COLO829 (cell line): Measurements from ENCODE around the gene GDNF.

Source experiments
- DNase-seq: peaks from one replicate; pipeline ENCODE4 v3.0.0; 2012; ENCODE audit warnings: low spot score

The GDNF gene

DNA sequence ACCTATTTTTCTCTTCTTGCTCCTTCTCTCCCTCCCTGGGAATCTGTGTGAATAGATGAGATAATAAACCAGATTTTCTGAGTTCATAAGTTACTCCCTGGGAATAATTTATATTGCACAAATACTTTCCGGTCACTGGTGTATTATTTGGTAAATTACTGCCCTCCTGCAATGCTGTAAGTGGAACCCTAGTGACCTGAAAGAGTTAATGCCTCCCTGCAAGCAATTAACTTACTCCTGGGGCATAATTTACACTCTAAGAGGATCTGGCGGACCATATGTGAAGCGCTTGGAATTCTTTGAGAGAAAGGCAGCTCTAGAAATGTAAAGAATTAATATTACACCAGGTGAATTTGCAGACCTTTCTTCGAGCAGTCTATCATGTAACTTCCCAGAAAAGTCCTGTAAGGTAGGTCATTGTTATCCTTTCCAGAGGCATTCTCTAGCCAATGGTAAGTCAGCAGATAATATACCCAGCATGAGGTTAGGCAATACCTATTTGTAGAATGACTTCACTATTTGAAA is 7.0 kb upstream of the GDNF start:
- DNase-seq: no peak

DNA sequence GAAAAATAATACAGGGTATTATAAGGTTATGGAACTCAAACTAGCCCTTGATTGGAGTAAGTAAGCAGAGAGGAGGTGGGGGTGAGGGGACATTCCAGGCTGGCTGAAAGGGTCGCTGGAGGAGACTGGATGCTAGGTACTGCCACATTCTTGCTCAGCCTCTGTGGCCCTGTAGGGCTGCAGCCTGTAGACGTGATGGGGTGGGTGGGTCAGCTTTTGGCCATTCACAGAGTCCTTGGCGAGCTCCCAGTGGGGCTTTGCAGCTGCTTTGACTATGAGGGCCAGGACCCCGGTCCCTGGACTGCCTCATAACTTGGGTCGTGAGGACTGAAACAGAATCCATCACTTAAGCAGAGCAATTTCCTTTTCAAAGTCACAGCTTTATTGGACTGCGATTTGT is 4.2 kb upstream of the GDNF start:
- no peak for DNase-seq

DNA sequence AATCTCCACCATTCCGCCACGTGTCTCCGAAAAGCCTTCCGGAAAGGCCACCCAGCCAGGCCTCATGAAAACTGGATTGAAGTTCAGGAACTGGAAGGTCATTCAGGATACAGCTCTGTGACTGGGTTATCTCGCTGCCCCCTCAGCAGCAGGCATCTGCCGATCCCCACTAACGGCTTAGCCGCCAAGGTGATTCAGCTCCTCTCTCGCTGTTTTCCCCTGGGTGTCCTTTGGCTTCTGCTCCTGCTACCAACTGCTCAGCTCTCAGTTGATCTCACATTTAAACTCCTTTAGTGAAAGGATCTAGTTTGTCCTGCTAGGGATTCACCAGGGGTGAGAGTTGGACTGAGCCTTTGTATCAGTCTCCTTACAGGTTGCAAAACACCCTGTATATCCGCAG is 2.2 kb upstream of the GDNF start:
- no peak for DNase-seq

DNA sequence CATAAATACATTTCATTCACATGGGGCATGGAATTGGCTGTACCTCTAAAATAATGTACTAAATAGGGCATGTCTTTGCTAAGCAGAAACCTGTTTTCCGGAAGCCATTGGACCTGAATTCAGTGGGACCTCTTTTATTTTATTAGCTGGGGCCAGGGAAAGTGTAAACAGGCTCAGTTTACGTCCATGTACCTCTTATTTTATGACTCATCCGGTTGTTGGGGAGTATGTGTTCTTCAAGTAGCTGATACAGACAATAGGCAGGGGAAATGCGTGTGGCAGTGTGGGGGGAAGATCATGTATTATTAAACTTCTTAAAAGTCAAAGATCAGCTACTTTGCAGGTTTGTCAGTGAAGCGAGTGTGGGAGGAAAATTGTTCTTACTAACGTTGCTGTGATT is 1.4 kb upstream of the GDNF start:
- no peak for DNase-seq

DNA sequence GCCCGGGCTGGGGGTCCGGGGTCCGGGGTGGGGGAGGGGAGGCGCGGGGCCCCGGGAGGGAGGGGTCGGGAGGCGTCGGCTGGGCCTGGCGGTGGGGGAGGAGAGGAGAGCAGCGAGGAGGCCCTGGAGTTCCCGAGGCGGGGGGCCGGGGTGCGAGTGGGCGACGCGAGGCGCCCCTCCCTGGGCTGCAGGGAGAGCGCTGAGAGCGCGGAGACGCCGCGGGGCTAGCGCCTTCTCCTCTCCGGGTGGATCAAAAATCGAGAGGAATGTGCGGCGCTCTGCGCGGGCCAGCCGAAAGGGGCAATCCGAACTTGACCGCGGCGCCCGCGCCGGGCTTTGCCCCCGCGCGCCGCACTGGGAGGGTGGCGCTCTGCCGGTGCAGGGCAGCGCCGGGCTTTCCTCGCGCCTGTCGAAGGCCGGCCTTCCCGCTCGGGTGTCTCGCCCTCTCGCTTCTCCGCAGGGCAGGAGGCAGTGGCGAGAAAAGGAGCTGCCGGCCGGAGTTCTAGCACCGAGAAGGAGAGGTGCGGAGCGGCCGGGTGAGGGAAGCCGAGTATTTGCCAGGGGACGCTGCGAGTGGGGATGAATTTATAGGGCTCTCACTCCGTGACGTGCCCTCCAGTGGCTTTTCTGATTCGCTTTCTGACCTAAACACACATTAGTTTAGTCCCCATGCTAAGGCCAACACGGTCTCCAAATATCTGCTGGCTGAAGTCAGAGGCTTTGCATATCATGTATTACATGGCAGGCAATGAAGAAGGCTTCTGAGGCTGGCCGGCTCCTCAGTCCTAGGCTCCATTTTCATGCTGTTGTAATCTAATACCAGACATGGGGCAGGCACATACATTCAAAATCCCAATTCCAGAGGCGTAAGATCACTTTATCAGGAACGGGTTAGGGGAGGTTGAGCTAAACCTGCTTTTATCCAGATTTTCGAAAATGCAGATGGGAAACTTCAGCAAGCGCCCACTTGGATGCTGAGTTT is 503 bp upstream of the GDNF start:
- no peak for DNase-seq

DNA sequence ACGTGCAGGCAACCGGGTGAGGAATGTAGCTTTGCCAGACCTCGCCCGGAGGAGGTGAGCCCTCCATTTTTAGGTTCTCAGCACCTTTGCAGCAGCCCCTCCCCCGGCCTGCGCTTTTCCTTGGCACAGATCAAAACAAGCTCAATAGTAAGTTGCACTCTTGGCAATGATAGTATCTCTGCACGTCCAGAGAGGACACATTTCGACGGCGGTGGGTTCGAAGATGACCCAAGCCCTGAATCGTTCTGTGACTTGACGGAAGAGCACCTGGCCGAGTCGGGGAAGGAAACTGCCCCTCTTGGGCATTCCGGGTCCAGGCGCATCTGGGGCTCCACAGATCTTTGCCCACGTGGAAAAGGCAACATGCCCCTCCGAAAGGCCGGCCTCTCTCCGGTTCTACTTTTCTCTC is 904 bp downstream of the GDNF start:
- no peak for DNase-seq

DNA sequence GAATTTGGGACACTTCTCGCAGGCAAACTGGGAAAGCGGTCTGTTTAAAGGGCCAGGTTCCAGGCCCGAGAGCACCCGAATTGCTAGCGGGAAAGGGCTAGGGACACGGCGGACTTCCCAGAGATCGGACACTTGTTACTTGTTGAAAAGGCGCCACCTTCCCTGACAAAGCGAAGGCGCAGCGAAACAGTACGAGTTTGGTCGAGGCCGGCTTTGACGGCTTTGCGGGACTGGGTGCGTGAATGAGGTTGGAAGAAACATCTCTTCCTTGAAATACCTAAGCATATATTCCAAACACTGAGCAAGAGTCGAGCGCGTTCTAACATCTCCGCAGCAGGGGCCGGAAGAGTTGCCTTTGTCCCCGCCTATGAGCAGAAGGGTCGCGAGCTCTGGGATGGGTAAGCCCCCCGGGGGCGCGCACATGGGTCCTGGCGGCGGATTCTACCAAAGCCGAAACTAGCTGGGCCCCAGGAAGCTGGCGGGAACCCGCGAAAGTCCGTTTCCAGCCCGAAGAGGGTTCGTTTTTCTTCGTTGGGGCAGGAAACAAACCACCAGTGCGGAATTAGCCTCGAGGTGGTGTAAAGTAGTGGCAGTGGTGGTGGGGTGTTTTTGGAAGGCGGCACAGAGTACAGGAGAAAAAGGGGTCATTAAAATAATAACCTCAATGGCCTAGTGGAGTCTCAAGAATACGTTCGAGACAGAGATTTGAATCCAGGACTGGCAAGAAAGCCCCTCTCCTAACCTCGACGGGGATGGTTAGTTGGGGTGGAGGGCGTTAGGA is 1.5 kb downstream of the GDNF start:
- DNase-seq: no peak

DNA sequence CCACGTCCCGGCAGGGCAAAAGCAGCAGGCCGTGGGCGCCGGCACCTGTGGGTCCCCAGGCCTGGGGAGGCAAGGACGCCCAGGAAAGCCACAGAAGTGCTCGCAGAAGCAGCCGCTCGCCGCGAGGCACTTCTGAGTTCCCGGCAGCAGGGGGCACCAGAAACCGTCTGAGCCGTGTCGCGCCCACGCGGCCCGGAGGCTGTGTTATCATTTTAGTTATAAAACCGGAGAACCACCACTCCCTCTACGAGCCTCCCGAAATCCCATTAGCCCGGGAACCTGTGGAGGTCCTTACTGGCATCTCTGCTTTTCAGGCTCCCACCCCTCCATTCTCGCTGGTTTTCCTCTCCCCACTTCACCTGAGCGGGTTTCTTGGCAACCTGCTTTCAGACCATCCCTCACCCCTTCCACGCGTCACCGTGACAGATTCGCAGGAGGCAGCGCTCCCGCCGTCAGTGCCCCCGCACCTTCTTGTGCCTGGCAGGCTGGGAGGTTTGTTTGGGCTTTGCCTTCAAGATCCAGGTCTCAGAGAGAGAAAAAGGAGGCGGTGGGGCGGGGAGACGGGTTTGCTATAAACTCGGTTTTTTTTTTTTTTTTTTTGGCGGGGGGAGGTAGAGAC is 2.3 kb downstream of the GDNF start:
- peak; percentile 51 for DNase-seq

DNA sequence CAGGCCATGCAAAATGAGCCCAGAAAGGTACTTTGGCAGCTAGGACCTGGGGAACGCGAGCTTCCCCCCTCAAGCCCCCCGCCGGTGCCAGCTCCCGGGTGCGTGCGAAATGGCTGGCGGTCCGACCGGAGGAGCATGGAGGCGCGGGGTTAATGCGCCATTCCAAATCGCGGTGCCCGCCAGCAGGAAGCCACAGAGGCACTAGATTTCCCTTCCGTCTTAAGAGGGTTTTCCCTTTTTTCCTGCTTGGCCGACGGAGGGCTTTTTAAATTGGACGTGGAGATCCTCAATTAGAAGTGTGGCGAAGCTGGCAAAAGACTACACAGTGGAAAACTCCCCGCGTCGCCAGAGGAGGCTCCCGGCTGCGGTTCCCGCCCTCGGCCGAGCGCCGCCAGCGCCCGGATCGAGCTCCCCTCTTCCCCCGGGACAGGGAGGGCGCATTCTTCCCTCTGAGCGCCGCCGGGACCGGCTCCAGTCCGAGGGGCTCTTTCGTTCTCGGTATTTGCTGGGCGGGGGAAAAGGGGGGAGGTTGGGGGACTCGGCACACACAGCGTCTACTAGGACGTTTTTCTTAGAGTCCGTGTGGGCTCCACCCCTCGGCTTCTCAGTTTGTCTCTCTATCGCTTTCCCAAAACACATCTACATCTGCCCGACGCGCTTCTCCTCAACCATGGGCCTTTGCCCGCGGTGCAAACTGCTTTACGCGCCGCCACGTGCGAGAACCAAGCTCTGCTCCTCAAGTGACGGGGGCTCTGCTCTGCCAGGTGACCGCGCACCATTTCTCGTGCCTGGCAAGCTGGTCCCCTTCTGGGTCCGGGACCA is 3.0 kb downstream of the GDNF start:
- no peak for DNase-seq

DNA sequence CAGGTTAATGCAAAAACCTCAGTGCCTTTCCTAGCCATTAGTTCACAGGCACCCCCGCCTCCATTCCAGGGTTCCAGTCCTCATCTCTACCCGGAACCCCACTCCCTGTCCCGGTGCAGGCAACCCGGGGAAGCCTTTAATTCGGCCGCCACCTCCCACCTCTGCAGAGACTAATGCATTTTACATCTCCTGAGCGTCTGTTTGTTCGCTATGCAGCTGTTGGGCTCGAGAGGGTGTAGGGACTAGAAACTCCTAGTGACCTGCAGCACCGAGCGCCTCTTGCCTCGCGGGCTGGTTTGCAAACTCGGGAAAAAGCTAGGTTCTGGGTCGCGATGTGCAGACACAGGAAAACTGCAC is 3.6 kb downstream of the GDNF start:
- no peak for DNase-seq

DNA sequence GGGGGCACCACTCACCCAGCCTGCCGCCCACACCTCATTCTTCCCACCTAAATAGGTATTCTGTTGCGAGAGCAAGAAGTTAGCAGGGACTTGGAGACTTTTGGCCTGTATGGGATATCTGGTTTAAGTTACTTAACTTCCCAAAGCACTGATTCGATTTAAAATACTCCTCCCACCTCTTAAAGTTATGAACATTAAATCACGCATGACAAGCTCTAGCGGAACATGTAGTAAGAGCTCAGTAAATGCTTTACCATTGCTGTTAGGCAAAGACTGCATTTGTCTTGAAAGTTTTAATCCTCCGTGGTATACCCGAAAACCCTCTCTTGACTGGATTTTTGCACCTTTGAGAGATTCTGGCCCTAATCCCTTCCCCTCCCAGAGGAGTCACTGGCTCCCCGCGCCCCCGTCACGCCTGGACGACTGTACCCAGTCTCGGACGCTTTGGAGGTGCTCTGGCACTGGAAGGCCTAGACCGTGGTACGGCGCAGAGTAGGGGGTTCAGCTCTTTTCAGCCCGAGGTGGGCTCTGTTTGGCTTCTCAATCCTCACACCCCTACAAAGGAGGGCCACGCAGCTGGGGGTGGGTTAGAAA is 4.4 kb downstream of the GDNF start:
- no peak for DNase-seq

DNA sequence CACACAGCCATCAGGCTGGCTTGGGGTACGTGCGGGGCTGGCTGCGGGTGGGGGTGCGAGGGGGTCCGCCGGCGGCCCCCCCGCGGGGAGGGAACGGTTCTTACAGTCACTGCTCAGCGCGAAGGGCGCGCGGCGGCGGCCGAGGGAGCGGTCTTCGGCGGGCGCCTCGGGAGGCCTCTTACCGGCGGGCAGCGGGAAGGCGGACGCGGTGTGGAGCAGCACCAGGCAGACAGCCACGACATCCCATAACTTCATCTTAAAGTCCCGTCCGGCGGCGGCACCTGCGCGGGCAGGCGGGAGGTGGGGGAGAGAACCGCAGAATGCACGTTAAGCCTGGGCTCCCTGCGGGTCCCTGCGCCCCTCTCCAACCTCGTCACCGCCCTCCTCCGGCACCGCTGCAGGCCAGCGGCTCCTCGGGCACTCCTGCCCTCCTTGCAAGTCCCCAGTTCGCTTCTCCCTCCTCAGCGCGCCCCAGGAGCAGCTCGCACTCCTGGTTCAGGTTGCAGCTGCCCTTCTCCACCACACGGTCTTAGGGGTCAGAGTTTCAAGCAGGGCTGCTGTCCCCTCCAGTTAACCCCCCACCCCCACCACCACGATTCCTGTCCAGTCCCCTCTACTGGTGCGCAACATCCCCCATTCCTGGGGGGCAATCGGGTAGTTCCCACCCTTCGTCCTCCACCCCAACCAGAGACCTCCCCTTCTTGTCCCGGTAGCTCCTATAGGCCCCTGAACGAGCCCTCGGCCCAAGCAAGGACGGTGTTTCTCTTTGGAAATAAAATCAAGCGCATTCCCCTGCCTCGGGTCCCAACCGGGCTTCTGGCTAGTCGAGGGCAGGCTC is 5.1 kb downstream of the GDNF start:
- no peak for DNase-seq

DNA sequence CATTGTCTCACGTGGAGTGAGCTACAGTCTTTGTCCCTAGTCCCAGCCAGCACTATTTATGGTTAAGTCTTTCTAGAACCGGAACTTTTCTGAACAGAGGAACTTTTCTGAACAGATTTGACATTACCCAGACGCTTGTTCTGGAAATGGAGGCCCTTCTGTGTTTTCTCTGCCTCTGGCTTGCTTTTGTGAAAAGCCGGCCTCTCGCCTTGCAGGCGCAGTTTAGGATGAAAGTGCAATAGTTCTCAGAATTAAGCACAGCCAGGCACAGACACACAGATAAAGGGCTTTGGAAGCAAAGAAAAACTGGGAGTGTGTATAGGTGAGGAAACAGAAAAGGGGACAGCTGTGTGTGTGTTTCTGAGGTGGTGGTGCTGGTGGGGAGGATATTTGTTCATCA is 5.9 kb downstream of the GDNF start:
- no peak for DNase-seq

DNA sequence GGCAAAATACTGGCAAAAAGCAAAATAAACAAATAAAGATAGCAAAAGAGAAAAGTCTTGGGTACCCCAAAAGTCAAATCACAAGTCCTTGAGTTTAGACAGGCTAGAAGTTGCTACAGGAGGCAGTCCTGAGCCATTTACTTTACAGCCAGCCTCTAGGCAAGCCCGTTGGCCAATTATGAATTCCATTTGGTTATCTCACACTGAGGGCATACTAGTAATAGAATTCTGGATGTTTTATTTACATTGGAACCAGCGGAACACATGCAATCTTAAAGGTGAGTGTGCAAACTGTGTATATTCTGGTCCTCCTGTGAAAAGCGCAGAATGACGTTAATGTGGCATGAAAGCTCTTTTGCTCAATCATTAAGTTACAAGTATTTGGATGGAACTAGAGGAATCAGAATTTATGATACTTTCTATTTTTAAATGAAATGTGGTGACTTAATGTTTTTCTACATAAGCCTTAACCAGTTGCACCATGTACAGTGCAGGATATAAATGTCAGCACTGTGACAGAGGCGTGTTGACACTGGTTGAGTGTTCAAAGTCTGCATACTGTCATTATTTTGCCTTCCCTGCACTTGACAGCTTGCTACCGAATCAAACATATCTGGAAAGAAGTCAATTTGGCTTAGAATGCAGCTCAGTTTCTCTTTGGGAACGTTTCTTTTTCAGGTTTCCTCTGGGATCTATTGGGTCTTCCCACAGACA is 7.9 kb downstream of the GDNF start:
- no peak for DNase-seq

DNA sequence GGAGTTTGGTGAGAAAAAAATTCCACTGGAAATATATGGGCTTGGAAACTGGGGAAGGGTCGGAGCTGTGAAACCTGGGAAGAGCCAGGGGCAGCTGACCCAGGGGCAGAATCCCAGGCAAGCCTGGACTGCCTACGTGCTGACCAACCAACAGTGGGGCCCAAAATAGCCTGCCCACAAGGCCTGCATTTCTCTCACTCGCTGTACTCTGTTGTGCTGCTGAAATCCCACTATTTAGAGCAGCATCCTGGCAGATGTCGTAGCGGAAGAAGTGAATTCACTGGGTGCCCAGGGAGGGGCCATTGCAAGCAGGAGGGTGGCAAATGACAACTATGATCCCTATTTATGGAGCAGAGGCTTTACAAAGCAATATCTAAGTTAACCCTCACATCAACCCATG is 9.5 kb downstream of the GDNF start:
- no peak for DNase-seq

DNA sequence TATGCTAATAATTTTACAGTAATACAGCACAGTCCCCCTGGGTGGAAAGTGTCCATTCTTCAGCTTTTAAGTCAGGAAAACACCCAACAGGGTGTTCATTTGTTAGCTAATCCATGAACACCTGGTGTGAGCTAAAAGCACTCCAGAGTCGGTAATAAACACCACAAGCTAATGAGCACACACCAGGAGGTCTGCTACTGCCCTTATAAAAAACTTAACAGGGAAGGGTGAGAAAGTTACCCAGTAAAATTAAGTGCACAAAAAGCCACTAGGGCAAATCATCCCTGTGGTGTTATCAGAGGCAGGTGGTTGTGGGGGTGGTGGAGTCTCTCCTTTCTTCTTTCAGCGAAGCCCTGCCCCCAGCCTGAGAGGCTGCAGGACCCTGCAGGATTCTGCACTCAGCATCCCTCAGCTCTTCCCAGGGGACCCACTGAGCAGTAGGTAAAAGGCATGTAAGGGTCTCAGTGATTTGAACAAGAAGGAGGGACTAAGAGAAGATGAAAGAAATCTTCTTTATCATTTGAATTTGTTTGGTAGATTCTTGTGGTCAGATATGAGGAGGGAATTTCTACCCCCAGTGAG is 14.4 kb downstream of the GDNF start:
- no peak for DNase-seq

DNA sequence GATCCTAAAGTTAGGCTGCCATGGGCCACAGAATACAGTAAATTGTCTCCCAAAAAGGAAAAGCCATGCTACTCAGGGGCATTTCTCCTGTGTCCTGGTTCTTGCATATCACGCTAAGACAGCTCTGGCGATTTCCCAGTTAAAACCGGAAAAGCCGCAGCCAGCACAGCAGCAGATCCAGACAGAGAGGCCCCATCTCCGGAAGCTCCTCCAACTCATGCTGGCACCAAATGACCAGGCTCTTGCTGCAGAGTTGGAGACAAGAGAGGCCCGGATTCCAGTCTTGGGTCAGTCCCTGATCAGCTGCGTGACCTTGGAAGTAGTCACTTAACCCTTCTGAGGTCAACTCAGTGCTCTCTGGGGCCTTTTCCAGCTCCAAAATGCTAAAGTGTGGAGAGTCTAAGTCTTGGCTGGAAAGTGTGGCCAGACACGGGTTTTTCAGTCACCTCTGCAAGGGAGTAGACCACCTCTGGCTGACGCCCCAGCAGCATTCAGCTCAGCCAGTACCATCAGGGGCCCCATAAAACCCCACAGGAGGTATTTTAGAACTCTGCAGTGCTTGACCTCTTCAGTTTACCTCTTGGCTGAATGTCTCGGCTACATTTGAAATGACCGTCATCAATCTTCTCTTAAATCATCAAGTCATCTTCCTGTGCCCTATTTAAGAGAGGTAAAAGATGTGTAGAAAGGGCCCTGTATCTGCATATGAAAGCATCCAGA is 16.2 kb downstream of the GDNF start:
- no peak for DNase-seq

DNA sequence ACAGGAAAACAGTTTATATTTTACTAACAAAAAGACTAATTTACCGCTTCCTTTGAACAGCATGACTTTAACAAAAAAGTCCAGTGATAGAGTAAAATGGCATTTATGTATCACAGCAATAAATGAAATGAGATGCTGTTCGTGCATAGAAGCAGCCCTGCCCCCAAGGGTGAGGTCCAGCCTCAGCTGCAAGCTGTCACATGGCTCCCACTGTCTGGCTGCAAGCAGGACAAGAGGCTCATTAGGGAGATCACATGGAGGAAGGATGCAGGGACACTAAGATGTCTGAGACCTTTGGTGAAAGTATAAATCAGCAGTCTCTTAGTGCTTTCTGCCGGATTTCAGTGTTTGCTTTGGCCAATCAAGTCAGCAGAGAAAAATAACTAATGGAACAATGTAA is 23.0 kb downstream of the GDNF start:
- DNase-seq: peak; percentile 17

DNA sequence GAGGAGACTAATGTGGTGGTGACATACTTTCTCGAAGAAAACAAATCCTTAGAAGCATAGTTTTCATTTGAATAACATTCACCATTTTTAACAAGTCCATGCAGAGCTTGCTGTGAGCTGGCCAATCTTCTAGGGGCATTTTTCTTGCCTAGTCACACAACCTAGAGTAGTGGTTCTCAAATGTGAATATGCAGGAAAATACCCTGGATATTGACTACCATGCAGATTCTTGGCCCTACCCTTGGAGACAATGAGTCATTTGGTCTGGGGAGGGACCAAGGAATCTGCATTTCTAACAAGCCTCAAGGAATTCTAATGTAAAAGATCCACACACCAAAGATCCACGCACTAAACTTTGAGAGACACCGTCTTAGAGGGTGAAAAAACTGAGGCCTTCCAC is 23.5 kb downstream of the GDNF start:
- no peak for DNase-seq
